GM21619 (cell line): ENCODE data around the gene CFAP119.

Experiments used
- ATAC-seq: cut with Tn5 transposase; IDR thresholded peaks from one replicate; pipeline ENCODE4 v1.9.1; 2021; ENCODE audit not compliant: unreplicated experiment

CFAP119 gene

GRCh38 chr16:30741461-30741914 is 20.4 kb downstream of the CFAP119 start:
- no peak for ATAC-seq

GRCh38 chr16:30740364-30741251 is 21.3 kb downstream of the CFAP119 start:
- ATAC-seq, result no peak

DNA sequence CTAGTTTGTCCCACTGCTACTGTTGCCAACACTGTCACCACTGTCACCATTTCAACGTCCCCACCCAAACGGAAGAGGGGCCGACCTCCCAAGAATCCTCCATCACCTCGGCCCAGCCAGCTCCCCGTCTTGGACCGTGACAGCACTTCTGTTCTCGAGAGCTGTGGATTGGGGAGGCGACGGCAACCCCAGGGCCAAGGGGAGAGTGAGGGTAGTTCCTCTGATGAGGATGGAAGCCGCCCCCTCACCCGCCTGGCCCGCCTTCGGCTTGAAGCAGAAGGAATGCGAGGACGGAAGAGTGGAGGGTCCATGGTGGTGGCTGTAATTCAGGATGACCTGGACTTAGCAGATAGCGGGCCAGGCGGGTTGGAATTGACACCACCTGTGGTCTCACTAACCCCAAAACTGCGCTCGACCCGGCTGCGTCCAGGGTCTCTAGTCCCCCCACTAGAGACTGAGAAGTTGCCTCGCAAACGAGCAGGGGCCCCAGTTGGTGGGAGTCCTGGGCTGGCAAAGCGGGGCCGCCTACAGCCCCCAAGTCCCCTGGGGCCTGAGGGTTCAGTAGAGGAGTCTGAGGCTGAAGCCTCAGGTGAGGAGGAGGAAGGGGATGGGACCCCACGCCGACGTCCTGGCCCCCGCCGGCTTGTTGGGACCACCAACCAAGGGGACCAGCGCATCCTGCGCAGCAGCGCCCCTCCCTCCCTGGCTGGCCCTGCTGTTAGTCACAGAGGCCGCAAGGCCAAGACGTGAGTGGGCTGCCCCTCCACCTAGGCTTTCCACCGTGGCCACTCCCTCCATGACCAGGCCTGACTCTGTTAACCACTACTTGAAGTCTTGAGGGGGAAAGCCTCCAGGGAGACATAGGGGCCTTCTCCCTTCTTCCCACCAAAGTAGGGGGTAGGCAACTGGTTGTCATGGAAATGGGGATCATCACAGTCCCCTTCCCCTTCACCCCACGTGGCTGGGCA is 22.6 kb downstream of the CFAP119 start:
- no peak for ATAC-seq

DNA sequence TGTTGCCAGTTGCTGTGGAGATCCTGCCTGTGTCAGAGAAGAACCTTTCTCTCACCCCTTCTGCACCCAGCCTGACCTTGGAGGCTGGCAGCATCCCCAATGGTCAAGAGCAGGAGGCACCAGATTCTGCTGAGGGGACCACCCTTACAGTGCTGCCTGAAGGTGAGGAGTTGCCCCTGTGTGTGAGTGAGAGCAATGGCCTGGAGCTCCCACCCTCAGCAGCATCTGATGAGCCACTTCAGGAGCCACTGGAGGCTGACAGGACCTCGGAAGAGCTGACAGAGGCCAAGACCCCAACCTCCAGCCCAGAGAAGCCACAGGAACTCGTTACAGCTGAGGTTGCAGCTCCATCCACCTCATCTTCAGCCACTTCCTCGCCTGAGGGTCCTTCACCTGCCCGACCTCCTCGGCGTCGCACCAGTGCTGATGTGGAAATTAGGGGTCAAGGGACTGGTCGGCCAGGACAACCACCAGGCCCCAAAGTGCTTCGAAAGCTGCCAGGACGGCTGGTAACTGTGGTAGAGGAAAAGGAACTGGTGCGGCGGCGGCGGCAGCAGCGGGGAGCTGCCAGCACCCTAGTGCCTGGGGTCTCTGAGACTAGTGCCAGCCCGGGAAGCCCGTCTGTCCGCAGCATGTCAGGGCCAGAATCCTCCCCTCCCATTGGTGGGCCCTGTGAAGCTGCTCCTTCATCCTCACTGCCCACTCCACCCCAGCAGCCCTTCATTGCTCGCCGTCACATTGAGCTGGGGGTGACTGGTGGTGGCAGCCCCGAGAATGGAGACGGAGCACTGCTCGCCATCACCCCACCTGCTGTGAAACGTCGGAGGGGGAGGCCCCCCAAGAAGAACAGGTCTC is 23.8 kb downstream of the CFAP119 start:
- ATAC-seq, result no peak

GRCh38 chr16:30736995-30737793 is 24.7 kb downstream of the CFAP119 start:
- no peak for ATAC-seq

- ATAC-seq, result no peak
Measured at GRCh38 chr16:30731411-30731810, 30.5 kb downstream of the CFAP119 start.

GRCh38 chr16:30728899-30729672 is 32.8 kb downstream of the CFAP119 start:
- no peak for ATAC-seq

- no peak for ATAC-seq
Measured at GRCh38 chr16:30728321-30728720, 33.5 kb downstream of the CFAP119 start.

DNA sequence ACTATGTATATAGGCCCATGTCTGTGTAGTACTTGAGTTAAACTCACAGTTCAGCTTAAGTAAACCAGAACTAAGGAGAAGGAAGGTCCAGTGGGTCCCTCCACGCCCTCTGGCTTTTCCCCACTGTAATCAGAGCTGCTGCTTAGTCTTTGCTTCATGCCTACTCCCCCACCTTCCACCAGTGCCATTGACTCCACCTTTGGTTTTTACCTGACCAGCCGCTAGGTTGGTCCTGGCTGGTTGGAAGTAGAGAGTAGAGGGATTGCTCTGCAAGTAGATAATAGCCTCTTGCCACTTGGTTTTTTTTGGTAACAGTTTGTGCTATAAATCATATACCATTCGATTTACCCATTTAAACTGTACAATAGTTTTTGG is 36.5 kb downstream of the CFAP119 start:
- ATAC-seq, result no peak

DNA sequence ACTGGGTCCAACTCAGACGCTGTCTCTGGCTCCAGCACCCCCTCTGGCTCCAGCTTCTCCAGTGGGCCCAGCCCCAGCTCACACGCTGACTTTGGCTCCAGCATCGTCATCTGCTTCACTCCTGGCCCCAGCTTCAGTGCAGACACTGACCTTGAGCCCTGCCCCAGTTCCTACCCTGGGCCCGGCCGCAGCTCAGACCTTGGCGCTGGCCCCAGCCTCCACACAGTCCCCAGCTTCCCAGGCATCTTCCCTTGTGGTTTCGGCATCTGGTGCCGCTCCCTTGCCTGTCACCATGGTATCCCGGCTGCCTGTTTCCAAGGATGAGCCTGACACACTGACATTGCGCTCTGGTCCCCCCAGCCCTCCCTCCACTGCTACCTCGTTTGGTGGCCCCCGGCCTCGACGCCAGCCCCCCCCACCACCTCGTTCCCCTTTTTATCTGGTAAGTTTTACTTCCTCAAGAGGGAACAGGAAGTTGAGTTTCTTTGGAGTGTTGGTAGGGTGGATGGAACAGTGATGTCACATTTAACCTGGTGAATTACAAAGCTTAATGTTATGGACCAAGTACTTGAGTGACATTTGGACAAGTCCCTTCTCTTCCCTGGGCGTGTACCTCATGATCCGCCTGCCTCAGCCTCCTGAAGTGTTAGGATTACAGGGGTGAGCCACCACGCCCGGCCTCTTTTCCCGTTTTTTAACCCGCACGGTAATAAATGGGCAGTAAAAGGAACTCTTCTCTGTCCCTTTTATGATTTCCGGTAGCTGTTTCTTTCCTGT is 37.0 kb downstream of the CFAP119 start:
- ATAC-seq, result no peak

- no peak for ATAC-seq
Measured at GRCh38 chr16:30723725-30724355, 38.0 kb downstream of the CFAP119 start.

DNA sequence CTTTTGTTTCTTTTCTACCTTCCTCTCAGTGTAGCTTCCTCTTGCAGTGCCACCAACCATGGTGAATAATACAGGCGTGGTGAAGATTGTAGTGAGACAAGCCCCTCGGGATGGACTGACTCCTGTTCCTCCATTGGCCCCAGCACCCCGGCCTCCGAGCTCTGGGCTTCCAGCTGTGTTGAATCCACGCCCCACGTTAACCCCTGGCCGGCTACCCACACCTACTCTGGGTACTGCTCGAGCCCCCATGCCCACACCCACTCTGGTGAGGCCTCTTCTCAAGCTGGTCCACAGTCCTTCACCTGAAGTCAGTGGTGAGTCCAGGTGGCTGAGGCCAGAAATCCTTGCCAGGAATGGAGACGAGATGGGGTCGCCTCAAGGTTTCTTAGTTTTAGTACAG is 38.9 kb downstream of the CFAP119 start:
- ATAC-seq, result no peak

DNA sequence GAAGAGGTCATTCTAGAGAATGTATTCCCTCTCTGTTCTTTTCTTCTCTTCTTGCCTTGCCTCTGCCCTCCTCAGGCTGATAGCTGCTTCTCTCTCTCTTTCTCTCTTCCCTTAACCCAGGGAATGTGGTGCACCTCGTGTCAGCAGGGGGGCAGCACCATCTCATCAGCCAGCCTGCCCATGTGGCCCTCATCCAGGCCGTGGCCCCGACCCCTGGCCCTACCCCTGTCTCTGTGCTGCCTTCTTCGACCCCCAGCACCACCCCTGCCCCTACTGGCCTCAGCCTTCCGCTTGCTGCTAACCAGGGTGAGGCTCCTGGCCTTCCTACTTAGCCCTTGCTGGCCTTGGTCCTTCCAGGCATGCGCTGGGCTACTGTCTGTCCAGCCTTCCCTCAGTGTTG is 39.4 kb downstream of the CFAP119 start:
- ATAC-seq, result no peak

GRCh38 chr16:30721606-30722005 is 40.3 kb downstream of the CFAP119 start:
- no peak for ATAC-seq

GRCh38 chr16:30721167-30721566 is 40.7 kb downstream of the CFAP119 start:
- no peak for ATAC-seq

GRCh38 chr16:30720694-30721093 is 41.2 kb downstream of the CFAP119 start:
- ATAC-seq, result no peak

- ATAC-seq, result no peak
Measured at GRCh38 chr16:30720086-30720485, 41.8 kb downstream of the CFAP119 start.
